NCI-H1417 treated with DMSO at 0.1 percent for 48 hours (cell line): ENCODE data around the gene INF2.
"Not testable (repeated sequence)": the region's sequence is repeated elsewhere in the genome, so short reads cannot be mapped to it uniquely, and the experiment has no call there.

Source experiments
- DNase-seq: peaks from one replicate; lab custom pipeline; 2025; lab: John Stamatoyannopoulos, UW

INF2 gene

DNA sequence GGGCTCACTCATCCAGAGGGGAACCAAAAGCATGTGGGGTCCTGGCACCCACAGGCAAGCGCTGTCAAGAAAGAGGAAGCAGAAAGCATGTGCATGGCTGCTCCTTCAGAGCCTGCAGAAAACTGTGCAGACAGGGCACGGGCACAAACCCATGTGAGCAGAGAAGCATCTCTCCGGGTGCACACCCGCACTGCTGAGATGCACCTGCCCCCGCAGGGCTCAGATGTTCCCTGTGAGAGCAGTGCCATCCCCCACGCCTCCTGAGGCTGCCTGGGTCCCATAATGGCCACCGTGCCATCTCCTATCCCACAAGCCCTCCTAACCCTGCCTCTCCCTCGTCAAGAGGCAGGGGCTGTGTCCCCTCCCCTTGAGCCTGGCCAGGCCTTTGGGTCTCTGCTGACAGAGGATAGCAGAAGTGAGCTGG lies 32.3 kb upstream of the INF2 start:
- DNase-seq, result no peak

DNA sequence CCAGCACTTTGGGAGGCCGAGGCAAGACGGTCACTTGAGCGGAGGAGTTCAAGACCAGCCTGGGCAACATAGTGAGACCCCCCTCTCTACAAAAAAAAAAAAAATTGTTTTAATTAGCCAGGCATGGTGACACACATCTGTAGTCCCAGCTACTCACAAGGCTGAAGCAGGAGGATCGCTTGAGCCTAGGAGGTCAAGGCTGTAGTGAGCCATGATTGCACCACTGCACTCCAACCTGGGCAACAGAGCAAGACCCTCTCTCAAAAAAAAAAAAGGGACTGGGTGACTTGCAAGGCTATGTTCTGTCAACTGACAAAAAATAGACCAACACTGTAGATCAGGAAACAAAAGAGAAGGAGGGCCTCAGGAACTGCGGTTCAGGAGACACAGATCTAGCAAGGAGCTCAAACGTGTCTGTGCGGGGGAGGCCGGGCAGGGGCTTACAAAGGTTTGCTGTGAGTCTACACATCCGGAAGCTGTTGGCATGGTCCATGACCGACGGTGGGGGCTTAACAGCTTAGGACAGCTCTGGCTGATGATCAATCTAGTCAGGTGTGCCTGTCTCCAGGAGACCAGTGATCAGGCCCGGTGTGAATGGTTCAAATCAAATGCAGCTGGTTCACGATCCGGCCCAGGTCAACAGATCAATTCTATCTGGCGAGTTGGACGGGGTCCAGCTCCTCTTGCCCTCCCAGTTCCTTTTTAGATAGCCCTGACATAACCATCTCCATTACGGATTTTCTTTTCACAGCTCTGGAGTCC lies 31.7 kb upstream of the INF2 start:
- DNase-seq, result no peak

DNA sequence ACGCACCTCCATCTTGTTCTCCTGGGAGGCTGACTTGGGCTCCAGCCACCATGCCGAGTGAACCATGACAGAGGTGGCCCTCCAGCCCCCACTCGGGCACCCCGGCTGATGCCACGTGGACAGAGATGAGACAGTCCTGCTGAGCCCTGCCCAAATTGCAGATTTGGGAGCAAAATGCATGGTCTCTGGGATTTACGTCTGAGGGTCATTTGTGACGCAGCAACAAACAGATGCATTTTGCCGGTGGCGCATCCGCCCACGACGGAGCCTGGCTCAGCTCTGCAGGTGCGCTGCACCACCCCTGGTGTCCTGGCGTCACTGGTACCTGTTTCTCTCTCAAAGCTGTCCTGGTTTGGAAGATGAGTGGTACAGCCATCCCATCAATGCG lies 31.1 kb upstream of the INF2 start:
- DNase-seq, result no peak

DNA sequence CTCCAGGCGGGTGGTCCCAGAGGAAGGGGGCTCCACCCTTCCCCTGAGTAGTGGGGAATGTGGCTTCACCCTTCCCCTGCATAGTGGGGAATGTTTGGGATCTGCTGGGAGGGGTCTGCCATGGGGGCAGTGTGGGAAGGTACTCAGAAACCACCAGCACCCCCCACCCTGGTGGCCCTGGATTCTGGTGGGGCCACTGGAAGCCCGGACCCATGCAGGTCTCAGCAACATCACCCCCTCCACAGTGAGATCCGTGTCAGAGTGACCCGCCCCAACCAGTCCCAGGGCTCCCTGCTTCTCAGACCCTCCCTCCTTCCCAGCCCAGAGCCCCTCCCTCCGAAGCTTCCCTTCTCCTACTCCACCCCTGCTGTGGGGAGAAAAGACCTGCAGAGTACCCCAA lies 30.3 kb upstream of the INF2 start:
- DNase-seq, result no peak

DNA sequence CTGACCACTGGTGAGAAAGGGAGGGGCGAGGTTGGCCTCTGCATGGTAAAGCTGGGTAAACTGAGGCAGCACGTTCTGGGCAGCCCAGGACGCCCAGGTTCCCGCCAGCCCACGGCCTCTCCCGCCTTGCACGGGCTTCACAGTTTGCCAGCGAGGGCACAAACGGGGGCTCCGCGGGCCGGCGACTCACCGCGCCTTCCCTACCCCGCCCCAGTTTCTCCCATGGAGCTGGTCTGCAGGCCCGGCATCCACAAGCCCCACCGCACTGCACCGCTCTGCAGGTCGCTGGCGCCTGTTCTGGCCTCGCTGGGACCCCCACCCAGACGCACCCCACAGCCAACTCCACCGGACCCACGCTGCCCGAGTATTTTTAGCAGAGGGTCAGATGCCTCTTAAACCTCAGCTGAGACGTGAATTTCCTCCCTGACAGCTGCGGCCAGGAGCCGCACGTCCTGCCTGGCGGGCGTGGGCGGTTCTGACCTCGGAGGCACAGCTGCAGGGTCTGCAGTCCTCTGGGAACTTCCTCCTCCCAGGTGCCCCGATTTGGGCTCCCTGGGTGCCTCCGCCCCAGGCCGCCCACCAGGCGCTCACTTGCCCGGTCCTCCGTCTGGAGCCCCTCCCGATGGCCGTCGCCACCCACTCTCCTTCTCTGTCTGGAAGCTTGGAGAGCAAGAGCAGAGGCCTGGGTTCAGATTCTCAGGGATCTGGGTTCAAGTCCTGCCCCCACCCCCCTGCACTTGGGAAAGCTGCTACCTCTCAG lies 29.5 kb upstream of the INF2 start:
- DNase-seq, result no peak

DNA sequence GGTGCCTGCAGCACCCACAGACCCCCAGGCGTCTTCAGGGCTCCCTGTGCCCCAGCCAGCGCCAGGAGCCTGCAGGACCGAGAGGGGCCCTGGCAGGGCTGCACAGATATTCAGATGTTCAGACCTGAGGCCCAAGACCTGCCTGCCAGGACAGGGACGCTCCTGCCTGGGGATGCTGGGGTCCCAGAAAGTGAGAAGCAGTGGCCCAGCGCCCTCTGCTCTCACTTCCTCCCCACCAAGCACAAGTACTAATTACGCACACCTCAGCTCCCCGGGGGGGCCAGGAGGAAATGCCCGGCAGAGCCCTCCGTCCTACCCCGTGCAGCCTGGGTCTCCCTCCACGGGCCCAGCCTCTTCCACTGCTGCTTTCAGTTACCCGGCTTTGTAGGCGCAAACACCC lies 28.8 kb upstream of the INF2 start:
- no peak for DNase-seq

DNA sequence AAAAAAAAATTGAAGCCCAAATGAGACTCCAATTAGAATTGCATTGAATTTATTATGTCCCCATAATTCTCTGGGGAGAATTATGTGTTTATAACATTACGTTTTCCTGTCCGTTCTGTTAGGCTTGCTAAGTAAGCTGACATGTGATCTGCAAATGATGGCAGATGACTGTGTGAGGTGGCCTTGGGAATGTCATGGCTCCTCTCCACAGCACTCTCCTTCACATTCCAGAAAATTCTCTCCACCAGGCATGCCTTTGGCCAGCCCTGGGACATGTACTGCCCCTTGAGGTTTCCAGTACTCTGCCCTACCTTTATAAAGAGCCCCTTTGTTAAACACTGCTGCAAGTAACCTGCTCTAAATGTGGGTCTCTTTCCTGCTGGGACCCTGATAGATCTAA lies 28.3 kb upstream of the INF2 start:
- no peak for DNase-seq

DNA sequence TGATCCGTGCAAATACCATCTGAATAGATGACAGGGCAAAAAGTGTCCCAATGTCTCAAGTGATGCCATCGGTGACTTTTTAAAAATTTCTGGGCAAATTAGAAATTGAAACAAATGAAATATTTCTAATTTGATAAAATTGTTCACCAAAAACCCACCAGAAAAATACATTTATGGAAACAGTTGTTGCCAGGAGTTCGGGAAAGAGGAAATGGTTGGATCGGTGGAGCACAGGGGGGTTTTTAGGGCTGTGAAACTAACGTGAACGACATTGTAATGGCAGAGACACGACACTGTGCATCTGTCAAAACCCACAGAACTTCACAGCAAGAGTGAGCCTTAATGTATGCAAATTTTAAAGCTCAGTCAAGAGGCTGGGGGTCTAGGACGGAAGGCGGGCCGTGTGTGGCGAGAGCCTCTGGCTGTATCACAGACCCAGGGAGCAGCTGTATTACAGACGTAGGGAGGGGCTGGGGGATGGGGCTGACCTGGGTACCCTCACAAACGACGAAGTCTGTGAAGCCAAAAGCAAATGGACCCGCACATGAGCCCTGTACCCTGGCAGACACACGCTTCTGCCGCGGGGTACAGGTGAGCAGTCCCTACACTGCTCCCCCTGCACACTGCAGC lies 27.8 kb upstream of the INF2 start:
- DNase-seq, result not testable (repeated sequence)

DNA sequence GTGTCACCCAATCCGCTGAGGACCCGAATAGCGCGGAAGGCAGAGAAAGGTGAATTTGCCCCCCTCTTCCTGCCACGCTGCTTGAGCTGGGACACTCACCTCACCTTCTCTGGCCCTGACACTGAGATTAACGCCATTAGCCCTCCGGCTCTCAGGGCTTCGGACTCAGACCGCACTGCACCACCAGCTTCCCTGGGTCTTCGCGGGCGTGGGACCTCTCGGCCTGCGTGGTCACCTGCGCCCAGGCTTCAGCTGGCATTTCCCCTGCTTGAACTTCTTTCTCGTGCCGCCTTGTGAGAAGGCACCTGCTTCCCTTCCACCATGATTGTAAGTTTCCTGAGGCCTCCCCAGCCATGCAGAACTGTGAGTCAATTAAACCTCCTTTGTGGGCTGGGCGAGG lies 26.9 kb upstream of the INF2 start:
- not testable (repeated sequence) for DNase-seq

DNA sequence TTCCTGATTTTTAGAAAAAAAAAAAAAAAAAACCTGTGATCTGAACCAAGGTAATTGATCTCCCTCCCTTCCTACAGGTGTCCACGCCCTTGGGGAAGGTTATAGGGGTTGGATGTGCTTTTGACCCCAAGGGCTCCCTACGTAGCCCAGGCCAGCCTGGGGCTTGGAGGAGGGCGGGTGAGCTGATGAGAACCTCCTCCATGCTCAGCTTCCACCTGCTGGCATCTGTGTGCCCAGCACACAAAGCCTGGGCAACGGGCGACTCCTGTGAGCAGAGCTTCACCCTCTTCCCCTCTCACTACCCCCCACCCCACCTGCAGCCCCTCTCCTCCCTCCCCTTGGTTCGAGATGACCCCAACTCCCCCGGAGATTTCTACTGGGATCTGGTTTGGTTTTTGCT lies 25.3 kb upstream of the INF2 start:
- no peak for DNase-seq

DNA sequence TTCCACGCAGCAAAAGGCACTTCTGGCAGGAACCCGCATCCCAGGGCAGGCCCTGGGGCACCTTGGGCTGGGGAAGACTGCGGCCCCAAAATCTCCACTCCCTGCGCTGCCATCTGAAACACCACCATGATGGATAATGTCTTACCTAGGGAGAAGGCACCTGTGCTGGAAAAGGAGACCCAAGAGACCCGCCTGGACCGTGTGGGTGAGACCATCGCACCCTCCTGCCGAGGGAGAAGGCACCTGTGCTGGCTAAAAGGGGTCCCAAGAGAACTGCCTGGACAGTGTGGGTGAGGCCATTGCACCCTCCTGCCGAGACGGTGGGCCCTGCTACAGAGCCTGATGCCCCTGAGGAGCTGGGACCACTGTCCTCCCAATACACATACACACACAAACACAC lies 24.8 kb upstream of the INF2 start:
- no peak for DNase-seq

DNA sequence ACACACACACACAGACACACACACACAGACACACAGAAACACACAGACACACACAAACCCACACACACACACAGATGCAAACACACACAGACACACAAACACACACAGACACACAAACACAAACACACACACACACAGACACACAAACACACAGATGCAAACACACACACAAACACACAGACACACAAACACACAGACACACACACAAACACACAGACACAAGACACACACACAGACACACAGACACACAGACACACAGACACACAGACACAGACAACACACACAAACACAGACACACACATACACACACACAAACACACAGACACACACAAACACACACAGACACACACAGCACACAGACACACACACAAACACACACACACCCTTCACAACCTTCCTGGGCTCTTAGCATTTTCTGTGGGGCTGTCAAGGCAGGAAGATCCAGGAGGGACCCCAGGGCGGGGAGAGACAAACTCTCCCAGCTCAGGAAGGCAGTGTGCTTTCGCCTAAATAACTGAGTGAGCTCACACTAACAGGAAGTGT lies 24.2 kb upstream of the INF2 start:
- DNase-seq, result no peak

DNA sequence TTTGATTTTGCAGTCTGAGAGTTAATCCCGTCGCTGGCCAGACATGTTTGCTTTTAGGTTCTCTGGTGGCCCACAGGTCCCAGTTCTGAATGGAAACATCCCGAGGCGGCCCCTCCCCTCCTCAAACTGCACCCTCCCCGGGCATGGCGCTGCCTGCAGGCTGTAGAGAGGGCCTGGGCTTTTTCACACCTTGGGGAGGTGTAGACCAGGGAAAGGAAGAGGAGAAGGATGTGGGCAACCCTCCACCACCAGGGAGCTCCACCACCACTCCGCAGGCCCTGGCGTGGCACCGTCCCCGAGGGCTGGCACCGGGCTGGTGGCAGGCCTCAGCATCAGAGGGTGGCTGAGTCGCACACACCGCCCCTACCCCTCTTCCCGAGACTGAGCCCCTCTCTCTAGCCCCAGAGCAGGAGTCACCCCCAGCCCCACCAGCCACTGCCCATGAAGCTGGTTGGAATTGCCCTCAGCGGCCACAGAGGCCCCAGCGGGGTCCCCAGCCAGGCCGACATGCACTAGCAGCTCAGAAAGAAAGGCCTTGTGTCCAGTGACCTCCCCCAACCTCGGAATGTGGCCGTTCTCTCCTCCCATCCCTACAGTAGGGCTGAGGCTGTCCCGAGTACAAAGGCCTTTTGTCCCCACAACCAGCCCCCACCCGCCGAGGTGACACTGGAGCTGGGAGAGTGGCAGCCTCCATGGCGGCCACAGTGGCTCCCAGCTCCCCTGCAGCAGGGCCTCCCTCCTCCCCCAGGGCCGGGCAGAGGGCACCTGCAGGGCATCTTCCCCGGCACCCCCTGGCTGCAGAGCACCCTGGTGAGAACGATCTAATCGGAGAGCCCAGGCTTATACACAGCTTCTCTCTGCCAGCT lies 23.5 kb upstream of the INF2 start:
- DNase-seq, result no peak

DNA sequence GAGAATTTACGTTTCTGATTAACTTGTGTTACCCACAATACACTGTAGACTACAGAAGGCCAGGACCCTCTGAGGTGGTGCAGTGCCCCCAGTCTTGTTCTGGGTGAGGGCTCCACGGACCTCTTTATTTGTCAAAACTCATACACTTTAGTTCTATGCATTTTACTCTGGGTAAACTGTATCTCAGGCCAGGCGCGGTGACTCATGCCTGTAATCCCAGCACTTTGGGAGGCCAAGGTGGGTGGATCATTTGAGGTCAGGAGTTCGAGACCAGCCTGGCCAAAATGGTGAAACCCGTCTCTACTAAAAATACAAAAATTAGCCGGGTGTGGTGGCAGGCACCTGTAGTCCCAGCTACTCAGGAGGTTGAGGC lies 22.9 kb upstream of the INF2 start:
- DNase-seq, result not testable (repeated sequence)

DNA sequence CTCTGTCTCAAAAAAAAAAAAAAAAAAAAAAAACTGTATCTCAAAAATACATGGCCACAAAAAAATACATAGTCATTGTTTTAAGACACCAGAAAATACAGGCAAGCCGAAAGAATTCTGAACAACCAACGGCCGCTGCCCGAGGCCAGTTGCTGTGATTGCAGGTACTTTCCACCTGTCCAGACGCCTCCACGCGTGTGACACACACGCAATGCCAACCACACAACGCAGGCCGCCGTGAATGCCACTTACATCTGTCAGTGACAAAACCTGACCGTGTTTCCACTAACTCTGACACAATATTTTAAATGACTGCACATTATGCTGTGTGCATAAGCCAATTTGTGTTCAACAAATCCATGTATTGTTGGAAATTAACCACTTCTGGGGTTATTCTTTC lies 22.4 kb upstream of the INF2 start:
- DNase-seq, result no peak

DNA sequence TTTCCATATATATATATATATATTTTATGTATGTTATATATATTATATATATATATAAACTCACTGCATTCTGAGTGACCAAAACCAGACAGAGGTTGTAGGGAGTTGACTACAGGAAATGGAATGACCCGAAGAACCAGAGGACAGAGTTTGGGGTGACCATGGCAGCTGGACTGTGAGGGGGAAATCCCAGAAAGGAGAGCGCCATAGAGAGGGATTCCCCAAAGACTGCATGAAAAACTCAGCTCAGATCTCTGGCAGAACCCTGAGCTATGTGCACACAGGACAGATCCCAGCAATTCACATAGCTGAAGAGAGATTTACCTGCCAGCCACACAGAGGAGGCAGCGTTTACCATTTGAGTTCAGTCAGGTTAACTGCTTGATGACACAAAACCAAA lies 19.7 kb upstream of the INF2 start:
- DNase-seq, result no peak

DNA sequence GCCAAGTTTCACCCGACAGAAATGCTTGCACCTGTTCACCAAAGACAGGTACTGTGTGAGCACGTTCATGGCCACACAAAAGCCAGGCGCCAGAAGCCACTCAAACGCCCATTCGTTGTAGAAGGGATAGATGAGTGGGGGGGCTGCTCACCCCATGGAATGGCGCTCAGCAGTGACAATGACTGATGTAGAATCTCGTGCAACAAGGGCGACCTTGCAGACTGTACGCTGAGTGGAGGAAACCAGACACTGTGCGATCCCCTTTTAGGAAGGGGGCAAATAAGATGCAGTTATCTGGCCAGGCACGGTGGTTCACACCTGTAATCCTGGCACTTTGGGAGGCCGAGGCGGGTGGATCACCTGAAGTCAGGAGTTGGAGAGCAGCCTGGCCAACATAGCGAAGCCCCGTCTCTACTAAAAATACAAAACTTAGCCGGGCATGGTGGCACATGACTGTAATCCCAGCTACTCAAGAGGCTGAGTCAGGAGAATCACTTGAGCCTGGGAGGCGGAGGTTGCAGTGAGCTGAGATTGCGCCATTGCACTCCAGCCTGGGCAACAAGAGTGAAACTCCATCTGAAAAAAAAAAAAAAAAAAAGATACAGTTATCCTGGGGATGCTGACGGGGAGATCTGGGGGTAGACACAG lies 18.0 kb upstream of the INF2 start:
- DNase-seq, result not testable (repeated sequence)

DNA sequence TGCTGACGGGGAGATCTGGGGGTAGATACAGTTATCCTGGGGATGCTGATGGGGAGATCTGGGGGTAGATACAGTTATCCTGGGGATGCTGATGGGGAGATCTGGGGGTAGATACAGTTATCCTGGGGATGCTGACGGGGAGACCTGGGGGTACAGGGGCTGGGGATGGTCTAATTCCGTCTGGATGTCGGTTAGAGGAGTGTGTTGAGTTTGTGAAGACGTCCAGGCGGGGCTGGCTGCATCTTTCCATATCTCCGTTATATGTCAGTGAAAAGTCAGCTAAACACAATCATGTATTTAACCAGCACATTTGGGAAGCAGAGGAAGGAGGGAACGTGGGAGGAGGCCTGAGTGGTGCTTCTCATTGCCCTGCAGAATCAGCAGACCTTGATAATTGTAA lies 17.3 kb upstream of the INF2 start:
- not testable (repeated sequence) for DNase-seq

DNA sequence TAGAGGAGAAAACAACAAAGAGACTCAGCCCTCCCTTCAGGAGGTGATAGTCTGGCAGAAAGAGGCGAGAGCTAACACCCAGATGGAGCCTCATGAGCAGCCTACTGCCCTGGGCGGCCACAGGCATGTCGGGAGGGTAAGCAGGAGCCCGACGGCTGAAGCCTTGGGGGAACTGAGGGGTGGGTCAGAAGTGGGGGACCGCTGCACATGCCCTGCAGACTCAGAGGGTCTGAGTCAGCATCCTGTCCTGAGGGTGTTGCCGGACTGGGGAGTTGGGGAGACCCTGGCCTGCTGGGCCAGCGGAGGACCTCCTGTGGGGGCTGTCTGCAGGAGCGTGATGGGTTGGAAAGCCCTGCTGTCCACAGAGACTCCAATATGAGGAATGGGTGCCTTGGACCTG lies 15.9 kb upstream of the INF2 start:
- no peak for DNase-seq

DNA sequence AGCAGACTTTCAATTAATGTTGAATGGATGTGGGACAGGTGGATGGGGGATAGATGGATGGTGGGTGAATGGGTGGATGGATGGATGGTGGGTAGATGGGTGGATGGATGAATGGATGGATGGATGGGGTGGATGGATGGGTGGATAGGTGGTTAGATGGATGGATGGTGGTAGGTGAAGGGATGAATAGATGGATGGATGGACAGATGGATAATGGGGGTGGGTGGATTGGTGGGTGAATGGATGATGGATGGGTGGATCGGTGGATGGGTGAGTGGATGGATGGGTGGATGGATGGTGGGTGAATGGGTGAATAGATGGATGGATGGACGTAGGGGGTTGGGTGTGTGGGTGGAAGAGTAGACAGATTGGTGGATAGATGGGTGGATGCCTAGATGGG lies 14.0 kb upstream of the INF2 start:
- DNase-seq, result no peak

DNA sequence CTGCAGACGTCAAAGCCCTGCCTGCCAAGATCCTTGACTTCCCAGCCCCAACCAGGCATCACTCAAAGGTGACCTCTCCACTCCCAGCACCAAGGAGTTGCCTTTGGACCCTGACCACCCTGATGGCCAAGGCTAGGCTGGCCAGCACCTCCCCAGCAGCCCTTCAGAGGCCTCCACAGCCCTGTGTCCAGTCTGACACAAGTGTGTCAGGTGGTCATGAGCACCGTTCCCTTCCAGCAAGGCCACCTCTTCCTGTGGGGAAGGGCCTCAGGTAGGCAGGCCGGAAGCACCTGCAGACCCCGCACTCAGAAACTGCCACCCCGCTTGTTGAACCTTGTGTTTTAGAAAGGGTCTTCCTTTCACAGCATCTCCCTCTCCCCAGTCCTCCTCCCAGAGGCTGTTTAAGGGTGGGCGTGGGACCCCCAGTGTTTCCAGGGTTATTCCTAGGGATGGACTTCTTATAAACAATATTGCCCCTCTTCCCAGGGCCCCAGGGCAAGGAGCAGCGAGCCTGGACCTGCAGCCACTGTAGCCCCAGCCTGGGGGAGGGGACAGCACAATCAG lies 13.2 kb upstream of the INF2 start:
- DNase-seq, result no peak
